ENCODE results near the gene MAD1L1.

The MAD1L1 gene

DNA sequence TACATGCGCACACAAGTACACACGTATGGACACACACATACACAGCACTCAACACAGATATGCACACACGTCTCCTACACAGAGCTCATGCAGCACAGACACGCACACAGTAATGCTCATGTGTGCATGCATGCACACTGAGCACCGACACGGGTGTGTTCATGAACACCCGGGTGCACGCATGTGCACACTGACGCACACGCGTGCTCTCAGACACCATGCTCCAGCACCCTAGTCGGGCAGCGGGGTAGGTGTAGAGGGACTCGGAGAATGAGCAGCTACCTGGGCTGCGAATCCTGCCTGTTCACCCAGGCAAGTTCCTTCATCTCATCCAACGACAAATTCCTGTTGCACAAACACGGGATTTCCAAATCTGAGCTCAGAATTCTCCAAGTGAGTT, 184.7 kb downstream of the MAD1L1 start:
- H3K4me1 ChIP-seq = no peaks in the 10 kb centered on the region
- H3K4me3 ChIP-seq = no peak overlapping the region
- DNase-seq (ENCODE audit: low spot score in 2 of 2) = no peak
- no peaks in the 10 kb centered on the region for H3K27me3 ChIP-seq (ENCODE audit: low read depth)
- no peaks in the 10 kb centered on the region for H3K36me3 ChIP-seq (replicated peaks)
- in situ Hi-C loops (cut with MboI; ENCODE audit: low sequenced_read_pairs) = no loop called here
- H3K9me3 ChIP-seq = no peaks in the 10 kb centered on the region

DNA sequence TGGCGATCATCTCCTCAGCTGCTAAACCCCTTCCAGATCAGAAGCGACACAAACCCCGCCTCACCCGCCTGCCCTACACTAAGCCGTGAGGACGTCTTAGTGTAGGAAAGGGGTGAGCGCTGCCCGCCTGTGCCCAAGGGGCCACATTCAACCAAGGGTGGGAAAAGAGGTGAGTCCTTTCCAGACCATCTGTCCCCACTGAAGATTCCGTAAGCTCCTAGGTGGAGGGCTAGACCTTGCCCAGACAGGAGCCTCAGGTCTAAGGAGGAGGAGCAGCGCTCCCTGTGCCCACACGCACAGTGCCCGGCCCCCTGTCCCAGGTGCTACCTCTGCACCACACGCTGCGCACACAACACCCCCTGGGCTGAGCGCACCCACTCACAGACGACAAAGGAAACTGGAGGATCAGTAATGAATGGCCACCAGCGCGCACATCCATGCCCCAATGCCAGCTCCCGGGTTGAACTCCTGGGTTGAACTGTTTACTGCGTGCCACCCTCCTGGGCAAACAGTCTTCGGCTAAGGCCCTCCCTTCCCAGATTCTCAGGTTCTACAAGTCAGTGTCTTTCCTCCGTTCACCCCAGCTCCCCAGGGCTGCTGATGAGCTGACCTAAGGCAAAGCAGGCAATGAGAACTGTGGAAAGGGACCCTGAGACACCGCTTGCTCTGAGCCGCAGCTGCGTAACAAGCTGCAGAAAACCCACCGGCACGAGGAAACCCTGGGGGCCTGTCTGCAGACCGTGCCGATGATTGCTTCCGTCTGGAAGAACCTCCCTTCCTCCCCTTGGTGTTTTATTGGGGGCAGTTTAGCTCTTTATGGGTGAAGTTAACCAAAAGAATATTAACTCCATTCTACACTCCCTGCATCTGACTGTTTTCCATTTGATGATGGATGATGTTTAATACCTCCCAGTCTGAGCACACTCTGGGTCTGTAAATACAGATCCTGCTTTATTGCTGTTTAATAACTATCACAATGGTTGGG, 185.9 kb downstream of the MAD1L1 start:
- H3K27me3 ChIP-seq (ENCODE audit: low read depth) = no peaks in the 10 kb centered on the region
- no peaks in the 10 kb centered on the region for H3K9me3 ChIP-seq
- H3K36me3 ChIP-seq (replicated peaks) = no peaks in the 10 kb centered on the region
- no peak for DNase-seq (ENCODE audit: low spot score in 2 of 2)
- H3K4me3 ChIP-seq = no peak overlapping the region
- no peaks in the 10 kb centered on the region for H3K4me1 ChIP-seq
- in situ Hi-C loops (cut with MboI; ENCODE audit: low sequenced_read_pairs) = no loop called here

GRCh38 chr7:2045559-2046405, 187.0 kb downstream of the MAD1L1 start:
- Histone ChIP-seq H3K27me3 (ENCODE audit: low read depth) (no peaks in the 10 kb centered on the region), H3K4me3 (no peak overlapping the region), H3K9me3 (no peaks in the 10 kb centered on the region), H3K36me3 (replicated peaks) (no peaks in the 10 kb centered on the region), H3K4me1 (no peaks in the 10 kb centered on the region)
- in situ Hi-C loops (cut with MboI; ENCODE audit: low sequenced_read_pairs) = no loop called here
- DNase-seq (ENCODE audit: low spot score in 2 of 2) = no peak

GRCh38 chr7:2044883-2045471, 187.8 kb downstream of the MAD1L1 start:
- Histone ChIP-seq H3K4me3 (no peak overlapping the region), H3K27me3 (ENCODE audit: low read depth) (no peaks in the 10 kb centered on the region), H3K9me3 (no peaks in the 10 kb centered on the region), H3K36me3 (replicated peaks) (no peaks in the 10 kb centered on the region), H3K4me1 (no peaks in the 10 kb centered on the region)
- in situ Hi-C loops (cut with MboI; ENCODE audit: low sequenced_read_pairs) = no loop called here
- DNase-seq (ENCODE audit: low spot score in 2 of 2) = no peak

DNA sequence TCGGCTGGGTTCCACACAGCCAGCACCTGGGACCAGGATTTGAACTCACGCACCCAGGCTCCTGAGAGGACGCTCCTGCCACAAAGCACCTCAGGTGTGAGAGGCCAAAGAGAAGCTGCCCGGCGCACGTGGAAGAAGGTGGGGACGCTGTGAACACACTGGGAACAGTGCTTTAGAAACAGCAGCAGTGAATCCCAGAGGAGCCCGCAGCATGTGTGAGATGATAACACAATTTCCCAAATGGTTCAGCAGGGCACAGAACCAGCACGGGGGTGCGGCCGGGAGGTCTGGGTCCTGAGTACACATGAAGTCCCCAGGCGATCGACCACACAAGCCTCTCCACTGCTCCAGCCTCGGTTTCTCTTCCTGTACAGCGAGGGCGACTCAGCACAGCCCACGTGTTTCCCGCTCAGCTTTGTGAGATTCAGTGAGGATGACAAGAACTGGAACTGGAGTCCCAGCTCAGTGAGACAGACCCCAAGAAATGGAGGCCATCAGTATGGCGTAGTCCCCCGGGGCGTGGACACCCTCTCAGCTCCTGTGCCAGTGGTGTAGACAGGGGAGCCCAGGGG, 188.3 kb downstream of the MAD1L1 start:
- H3K4me3 ChIP-seq = no peak overlapping the region
- no peaks in the 10 kb centered on the region for H3K4me1 ChIP-seq
- no peaks in the 10 kb centered on the region for H3K27me3 ChIP-seq (ENCODE audit: low read depth)
- in situ Hi-C loops (cut with MboI; ENCODE audit: low sequenced_read_pairs) = no loop called here
- DNase-seq (ENCODE audit: low spot score in 2 of 2) = no peak
- no peaks in the 10 kb centered on the region for H3K36me3 ChIP-seq (replicated peaks)
- H3K9me3 ChIP-seq = no peaks in the 10 kb centered on the region

DNA sequence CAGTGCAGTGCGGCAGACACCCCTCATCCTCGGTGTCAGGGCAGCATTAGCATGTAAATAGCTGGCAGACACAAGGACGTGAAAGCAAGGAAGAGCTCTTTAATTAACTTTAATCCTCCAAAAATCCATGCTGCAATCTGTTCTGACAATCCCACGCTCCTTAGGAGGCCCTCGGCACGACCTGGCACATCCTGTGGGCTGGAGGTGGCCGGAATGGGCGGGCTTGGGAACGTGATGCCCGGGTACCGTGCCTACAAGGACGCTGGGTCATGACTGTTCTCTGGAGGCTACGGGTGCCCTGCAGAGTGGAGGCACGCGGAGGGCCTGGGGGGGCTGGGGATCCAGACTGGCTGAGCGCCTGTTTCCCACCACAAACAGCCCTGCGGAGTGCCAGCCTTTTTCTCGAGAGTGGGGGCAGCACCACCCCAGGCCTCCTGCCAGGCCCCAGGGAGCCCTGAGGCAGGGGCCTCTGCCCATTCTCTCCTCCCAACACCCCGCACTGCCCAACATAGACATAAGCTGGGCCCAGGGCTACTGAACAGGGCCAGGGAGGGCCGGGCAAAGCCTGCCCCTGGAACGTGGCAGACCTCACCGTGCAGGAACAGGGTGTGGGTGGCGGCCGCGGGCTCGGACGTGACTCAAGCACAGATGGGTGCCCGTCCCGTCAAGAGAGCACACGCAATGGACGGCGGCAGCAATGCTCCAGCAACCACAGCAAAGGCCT, 189.3 kb downstream of the MAD1L1 start:
- H3K4me3 ChIP-seq = no peak overlapping the region
- in situ Hi-C loops (cut with MboI; ENCODE audit: low sequenced_read_pairs) = no loop called here
- H3K36me3 ChIP-seq (replicated peaks) = no peaks in the 10 kb centered on the region
- DNase-seq (ENCODE audit: low spot score in 2 of 2) = no peak
- no peaks in the 10 kb centered on the region for H3K27me3 ChIP-seq (ENCODE audit: low read depth)
- no peaks in the 10 kb centered on the region for H3K4me1 ChIP-seq
- no peaks in the 10 kb centered on the region for H3K9me3 ChIP-seq

GRCh38 chr7:2042650-2043049, 190.1 kb downstream of the MAD1L1 start:
- Histone ChIP-seq H3K4me1 (no peaks in the 10 kb centered on the region), H3K36me3 (replicated peaks) (no peaks in the 10 kb centered on the region), H3K9me3 (no peaks in the 10 kb centered on the region), H3K27me3 (ENCODE audit: low read depth) (no peaks in the 10 kb centered on the region), H3K4me3 (no peak overlapping the region)
- DNase-seq (ENCODE audit: low spot score in 2 of 2) = no peak
- in situ Hi-C loops (cut with MboI; ENCODE audit: low sequenced_read_pairs) = no loop called here

- H3K9me3 ChIP-seq = no peaks in the 10 kb centered on the region
Measured at GRCh38 chr7:2041496-2042367, 191.0 kb downstream of the MAD1L1 start.

DNA sequence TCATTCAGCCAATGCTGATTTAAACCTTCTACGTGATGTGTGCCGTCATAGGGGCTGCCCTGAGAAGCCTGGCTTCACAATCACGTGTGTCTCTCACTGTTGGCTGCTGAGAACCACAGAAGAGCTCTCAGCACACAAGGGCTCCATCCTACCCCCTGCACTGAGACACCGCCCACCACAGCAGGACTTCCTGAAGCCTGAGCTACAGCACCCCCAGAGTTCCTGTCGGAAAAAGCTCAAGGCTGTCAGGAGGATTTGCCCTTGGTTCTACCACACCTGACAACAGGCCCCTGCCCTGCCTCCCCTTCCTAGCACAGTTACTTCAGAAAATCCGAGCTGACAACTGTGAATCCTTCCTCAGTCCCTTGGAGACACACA, 191.9 kb downstream of the MAD1L1 start:
- Histone ChIP-seq H3K9me3 (no peaks in the 10 kb centered on the region), H3K4me3 (no peak overlapping the region), H3K4me1 (no peaks in the 10 kb centered on the region), H3K36me3 (replicated peaks) (no peaks in the 10 kb centered on the region), H3K27me3 (ENCODE audit: low read depth) (no peaks in the 10 kb centered on the region)
- in situ Hi-C loops (cut with MboI; ENCODE audit: low sequenced_read_pairs) = no loop called here
- DNase-seq (ENCODE audit: low spot score in 2 of 2) = no peak

More at GRCh38 chr7:2041496-2042367, 191.0 kb downstream of the MAD1L1 start:
- Histone ChIP-seq H3K4me3 (no peak overlapping the region), H3K36me3 (replicated peaks) (no peaks in the 10 kb centered on the region), H3K27me3 (ENCODE audit: low read depth) (no peaks in the 10 kb centered on the region), H3K4me1 (no peaks in the 10 kb centered on the region)
- no peak for DNase-seq (ENCODE audit: low spot score in 2 of 2)
- in situ Hi-C loops (cut with MboI; ENCODE audit: low sequenced_read_pairs) = no loop called here

DNA sequence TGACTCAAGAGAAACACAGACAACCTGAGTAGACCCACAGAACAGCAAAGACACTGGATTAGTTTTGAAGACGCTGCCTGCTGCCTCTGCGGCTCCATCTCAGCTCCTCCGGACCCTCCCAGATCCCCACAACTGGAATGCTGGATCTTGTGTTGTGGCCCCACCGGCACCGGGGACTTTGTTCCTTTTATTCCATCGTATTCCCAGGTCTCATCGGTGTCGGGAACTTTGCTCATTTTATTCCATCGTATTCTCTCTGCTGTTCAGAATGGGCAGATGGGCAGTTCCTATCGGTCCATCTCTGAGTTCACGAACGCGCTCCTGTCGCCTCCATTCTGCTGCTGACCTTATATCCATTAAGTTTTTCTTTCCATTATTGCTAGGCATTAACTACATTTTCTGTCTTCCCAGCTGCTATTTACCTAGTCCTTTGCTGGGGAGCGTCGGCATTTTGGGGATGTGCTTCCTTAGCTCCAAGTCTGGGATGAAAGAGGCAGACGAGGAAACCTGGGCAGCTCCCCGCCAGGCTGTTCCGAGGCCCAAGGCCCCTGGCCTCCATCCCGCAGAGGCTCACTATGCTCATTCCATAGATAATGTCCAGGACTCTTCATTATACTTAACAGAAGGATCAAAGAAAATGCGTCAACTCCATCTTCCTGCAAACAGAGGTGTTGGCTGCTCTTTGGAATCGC, 192.4 kb downstream of the MAD1L1 start:
- no peaks in the 10 kb centered on the region for H3K27me3 ChIP-seq (ENCODE audit: low read depth)
- in situ Hi-C loops (cut with MboI; ENCODE audit: low sequenced_read_pairs) = no loop called here
- no peak for DNase-seq (ENCODE audit: low spot score in 2 of 2)
- H3K4me1 ChIP-seq = no peaks in the 10 kb centered on the region
- no peaks in the 10 kb centered on the region for H3K9me3 ChIP-seq
- H3K36me3 ChIP-seq (replicated peaks) = no peaks in the 10 kb centered on the region
- H3K4me3 ChIP-seq = no peak overlapping the region

DNA sequence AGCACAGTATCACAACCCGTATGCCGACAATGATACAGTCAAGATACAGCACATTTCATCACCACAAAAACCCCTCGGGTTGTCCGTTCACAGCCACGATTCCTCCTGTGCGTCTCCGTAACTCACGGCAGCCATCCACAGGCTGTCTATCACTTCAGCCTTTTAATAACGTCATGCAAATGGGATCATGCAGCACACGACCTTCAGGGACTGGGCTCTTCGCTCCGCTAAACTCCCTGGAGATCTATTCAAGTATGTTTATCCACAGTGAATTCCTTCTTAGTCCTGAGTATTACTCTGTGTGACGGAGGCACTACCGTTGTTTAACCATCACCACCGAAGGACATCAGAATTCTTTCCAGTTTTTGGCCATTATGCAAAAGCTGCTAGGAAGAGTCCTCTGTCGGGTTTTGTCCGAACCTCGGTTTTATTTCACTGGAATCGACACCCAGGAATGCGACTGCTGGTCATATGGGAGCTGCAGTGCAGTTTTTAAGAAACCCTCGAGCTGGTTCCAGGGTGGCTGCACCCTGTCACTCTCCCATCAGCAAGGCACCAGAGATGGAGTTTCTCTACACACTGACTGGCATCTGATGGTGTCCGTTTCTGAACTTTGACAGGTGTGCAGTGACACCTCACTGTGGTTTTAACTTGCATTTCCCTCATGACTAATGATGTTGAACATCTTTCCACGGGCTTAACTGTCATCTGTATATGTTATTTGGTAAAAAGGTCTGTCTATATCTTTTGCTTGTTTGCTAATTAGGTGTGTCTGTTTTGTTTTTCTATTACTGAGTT, 193.6 kb downstream of the MAD1L1 start:
- no peaks in the 10 kb centered on the region for H3K4me1 ChIP-seq
- no peaks in the 10 kb centered on the region for H3K36me3 ChIP-seq (replicated peaks)
- no peak overlapping the region for H3K4me3 ChIP-seq
- no peaks in the 10 kb centered on the region for H3K27me3 ChIP-seq (ENCODE audit: low read depth)
- no peaks in the 10 kb centered on the region for H3K9me3 ChIP-seq
- no peak for DNase-seq (ENCODE audit: low spot score in 2 of 2)
- in situ Hi-C loops (cut with MboI; ENCODE audit: low sequenced_read_pairs) = no loop called here
